CD4-positive, CD25-positive, alpha-beta regulatory T cell (primary cell): Measurements from ENCODE around the gene TMEM244. TPM values are rescaled to one million over a fixed set of nuclear protein-coding genes. Genes with fewer than 3 reads are reported as not detected.
A peak's percentile ranks its signal among the peaks of the same experiment; 100 is the strongest.

Experiments
- ATAC-seq, 2 donors: fragments of 150-1000 bp; cut with Tn5 transposase; one replicate each; pipeline ENCODE4 v1.10.0; 2021; ENCODE audit warnings: low read depth in 2 of 2, moderate number of reproducible peaks in 2 of 2, moderate library complexity in 1 of 2
- DNase-seq, 3 donors: peaks; one replicate each; pipeline versions ENCODE4 v3.0.0 to v3.0.0-alpha.2; 2012 to 2022; ENCODE audit warnings: mixed read lengths in 1 of 3
- H3K27ac ChIP-seq: one replicate; pipeline ENCODE4 v1.7.0; 2013; ENCODE audit warnings: mild to moderate bottlenecking, low read length; ENCODE audit not compliant: insufficient read depth, poor library complexity, severe bottlenecking
- H3K27me3 ChIP-seq: one replicate; pipeline ENCODE4 v1.7.0; 2013; ENCODE audit warnings: low read length; ENCODE audit not compliant: control insufficient read depth, insufficient read depth
- H3K36me3 ChIP-seq: one replicate; pipeline ENCODE4 v1.7.0; 2013; ENCODE audit warnings: mild to moderate bottlenecking, low read length, moderate library complexity; ENCODE audit not compliant: control insufficient read depth, insufficient read depth
- H3K4me1 ChIP-seq: 2 replicates; pipeline ENCODE4 v1.7.0; 2013; ENCODE audit warnings: mild to moderate bottlenecking, low read length; ENCODE audit not compliant: insufficient read depth, control insufficient read depth, poor library complexity, severe bottlenecking
- H3K4me3 ChIP-seq: one replicate; pipeline ENCODE4 v1.7.0; 2013; ENCODE audit warnings: low read depth, mild to moderate bottlenecking, low read length, moderate library complexity
- H3K9me3 ChIP-seq, 2 experiments: 1 replicate in 1 of 2; 2 replicates in 1 of 2; pipeline ENCODE4 v1.7.0; 2013; ENCODE audit warnings: low read length in 2 of 2, mild to moderate bottlenecking in 1 of 2, moderate library complexity in 1 of 2; ENCODE audit not compliant: control insufficient read depth in 2 of 2
- H3K27ac Mint-ChIP-seq, 3 donors: one replicate each; pipeline ENCODE4 v1.8.0; 2020 to 2022; ENCODE audit warnings: mild to moderate bottlenecking in 3 of 3, mixed read lengths in 3 of 3, moderate library complexity in 2 of 3
- H3K27me3 Mint-ChIP-seq: one replicate; pipeline ENCODE4 v1.8.0; 2022; ENCODE audit warnings: mild to moderate bottlenecking, mixed read lengths
- H3K36me3 Mint-ChIP-seq: one replicate; pipeline ENCODE4 v1.8.0; 2020; ENCODE audit warnings: mixed read lengths
- H3K4me1 Mint-ChIP-seq, 4 donors: one replicate each; pipeline ENCODE4 v1.8.0; 2020 to 2022; ENCODE audit warnings: mixed read lengths in 4 of 4, mild to moderate bottlenecking in 1 of 4
- H3K4me3 Mint-ChIP-seq, 4 donors: one replicate each; pipeline ENCODE4 v1.8.0; 2020 to 2022; ENCODE audit warnings: mild to moderate bottlenecking in 4 of 4, mixed read lengths in 4 of 4, moderate library complexity in 3 of 4
- H3K9me3 Mint-ChIP-seq, 7 donors: one replicate each; pipeline ENCODE4 v1.8.0; 2020 to 2022; ENCODE audit warnings: mixed read lengths in 7 of 7, mild to moderate bottlenecking in 3 of 7, moderate library complexity in 2 of 7
- polyA plus RNA-seq, 4 donors: library from polyadenylated mRNA; unstranded; fragments of 300-500 nt; fragmentation: Illumina TruSeq; gene quantifications; one replicate each; pipeline ENCODE4 v1.2.3, GENCODE V29; 2021
- total RNA-seq: library from RNA; stranded (reverse); gene quantifications from one replicate; pipeline ENCODE4 v1.2.3, GENCODE V29; 2022

Gene TMEM244
- total and polyA plus RNA-seq, 5 donors from 2014 or later = 1.1 to 6.1 (median 4.1) TPM

DNA sequence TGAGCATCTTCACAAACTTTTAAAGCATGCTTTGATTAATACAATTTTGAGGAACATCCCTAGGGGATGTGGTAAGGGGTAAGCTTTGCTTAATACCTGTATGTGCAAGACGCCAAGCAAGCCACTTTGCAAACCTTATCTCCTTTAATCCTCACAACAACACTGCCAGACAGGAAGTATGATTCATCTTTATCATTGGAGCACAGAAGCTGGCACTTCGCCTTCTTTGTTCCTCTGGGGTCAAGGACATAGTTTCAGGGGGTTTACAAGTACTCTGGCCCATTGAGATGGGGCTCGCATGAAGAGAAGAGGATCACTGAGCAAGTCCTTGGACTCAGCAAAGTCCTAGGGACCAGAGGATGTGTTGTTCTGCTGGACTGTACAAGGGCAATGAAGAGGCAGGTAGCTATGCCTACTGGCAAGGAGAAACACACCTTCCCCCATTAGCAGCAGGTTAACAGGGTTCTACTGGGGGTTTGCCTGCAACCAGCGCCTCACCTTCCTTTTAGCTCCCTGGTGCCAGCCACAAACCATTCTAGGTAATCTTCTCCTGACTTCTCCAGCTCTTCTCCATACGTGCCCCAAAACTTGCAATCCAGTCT lies 8.8 kb downstream of the TMEM244 start:
- peak overlapping the region in 2 of 3 donors; percentile 39 to 72 for H3K27ac Mint-ChIP-seq
- peaks cover 6 to 26% (median 12%) of the 10 kb centered on the region in 4 donors for H3K4me1 Mint-ChIP-seq
- no peak for DNase-seq

GRCh38 chr6:129849456-129849855 lies 11.7 kb downstream of the TMEM244 start:
- H3K4me1 Mint-ChIP-seq = peaks cover 6 to 19% (median 10%) of the 10 kb centered on the region in 4 donors

More for the DNA sequence above, 8.8 kb downstream of the TMEM244 start:
- no peaks in the 10 kb centered on the region for H3K36me3 Mint-ChIP-seq
- no peaks in the 10 kb centered on the region for H3K4me1 ChIP-seq
- H3K27me3 Mint-ChIP-seq = no peaks in the 10 kb centered on the region
- no peak overlapping the region for H3K4me3 ChIP-seq
- no peak overlapping the region for H3K27ac ChIP-seq
- ATAC-seq = peak in 1 of 2 donors; percentile 31
- H3K9me3 ChIP-seq = no peaks in the 10 kb centered on the region
- peaks cover 3% of the 10 kb centered on the region for H3K36me3 ChIP-seq
- peaks cover 0 to 3% (median 0%) of the 10 kb centered on the region in 7 donors for H3K9me3 Mint-ChIP-seq
- no peak overlapping the region for H3K4me3 Mint-ChIP-seq
- no peaks in the 10 kb centered on the region for H3K27me3 ChIP-seq

DNA sequence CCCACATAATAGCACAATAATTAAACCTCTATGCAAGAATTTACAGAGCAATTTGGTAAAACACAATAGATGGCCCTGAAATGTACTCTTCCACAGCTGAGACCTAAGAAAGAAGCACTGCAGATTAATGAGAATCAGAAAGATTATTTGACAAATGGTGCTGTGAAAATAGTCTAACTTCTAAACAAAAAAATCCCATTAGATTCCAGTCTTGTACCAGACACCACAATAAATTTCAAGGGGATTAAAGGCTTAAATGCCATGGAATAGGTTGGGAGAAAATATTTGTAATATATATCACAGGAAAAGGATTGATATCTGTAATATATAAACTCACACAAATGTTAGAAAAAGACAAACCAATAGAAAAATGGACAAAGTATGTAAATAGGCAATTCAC lies 14.4 kb downstream of the TMEM244 start:
- peaks cover 5% of the 10 kb centered on the region for H3K27me3 Mint-ChIP-seq
- H3K36me3 ChIP-seq = no peaks in the 10 kb centered on the region

More at GRCh38 chr6:129849456-129849855, 11.7 kb downstream of the TMEM244 start:
- H3K27me3 Mint-ChIP-seq = peaks cover 5% of the 10 kb centered on the region
- H3K4me3 Mint-ChIP-seq = no peak overlapping the region
- Histone ChIP-seq H3K27ac (no peak overlapping the region), H3K9me3 (no peaks in the 10 kb centered on the region), H3K27me3 (no peaks in the 10 kb centered on the region), H3K4me1 (no peaks in the 10 kb centered on the region), H3K36me3 (peaks cover 3% of the 10 kb centered on the region), H3K4me3 (no peak overlapping the region)
- H3K36me3 Mint-ChIP-seq = no peaks in the 10 kb centered on the region
- ATAC-seq (no peak), DNase-seq (no peak)
- H3K9me3 Mint-ChIP-seq = peaks cover 0 to 3% (median 0%) of the 10 kb centered on the region in 7 donors
- H3K27ac Mint-ChIP-seq = no peak overlapping the region

GRCh38 chr6:129845696-129846095 lies 15.4 kb downstream of the TMEM244 start:
- Mint-ChIP-seq H3K4me1 (no peaks in the 10 kb centered on the region), H3K9me3 (peaks cover 0 to 2% (median 0%) of the 10 kb centered on the region in 7 donors), H3K4me3 (no peak overlapping the region), H3K36me3 (no peaks in the 10 kb centered on the region), H3K27me3 (peaks cover 11% of the 10 kb centered on the region), H3K27ac (no peak overlapping the region)
- no peaks in the 10 kb centered on the region for H3K27me3 ChIP-seq
- no peak for DNase-seq
- H3K36me3 ChIP-seq = no peaks in the 10 kb centered on the region
- no peaks in the 10 kb centered on the region for H3K9me3 ChIP-seq
- ATAC-seq = no peak
- no peak overlapping the region for H3K4me3 ChIP-seq
- no peak overlapping the region for H3K27ac ChIP-seq
- H3K4me1 ChIP-seq = no peaks in the 10 kb centered on the region

More for the DNA sequence above, 14.4 kb downstream of the TMEM244 start:
- H3K27ac Mint-ChIP-seq = no peak overlapping the region
- H3K4me1 ChIP-seq = no peaks in the 10 kb centered on the region
- no peak for DNase-seq
- no peaks in the 10 kb centered on the region for H3K9me3 ChIP-seq
- no peak overlapping the region for H3K4me3 Mint-ChIP-seq
- H3K36me3 Mint-ChIP-seq = no peaks in the 10 kb centered on the region
- no peak overlapping the region for H3K27ac ChIP-seq
- peaks cover 0 to 3% (median 0%) of the 10 kb centered on the region in 7 donors for H3K9me3 Mint-ChIP-seq
- no peaks in the 10 kb centered on the region for H3K4me1 Mint-ChIP-seq
- no peaks in the 10 kb centered on the region for H3K27me3 ChIP-seq
- H3K4me3 ChIP-seq = no peak overlapping the region
- ATAC-seq = no peak

DNA sequence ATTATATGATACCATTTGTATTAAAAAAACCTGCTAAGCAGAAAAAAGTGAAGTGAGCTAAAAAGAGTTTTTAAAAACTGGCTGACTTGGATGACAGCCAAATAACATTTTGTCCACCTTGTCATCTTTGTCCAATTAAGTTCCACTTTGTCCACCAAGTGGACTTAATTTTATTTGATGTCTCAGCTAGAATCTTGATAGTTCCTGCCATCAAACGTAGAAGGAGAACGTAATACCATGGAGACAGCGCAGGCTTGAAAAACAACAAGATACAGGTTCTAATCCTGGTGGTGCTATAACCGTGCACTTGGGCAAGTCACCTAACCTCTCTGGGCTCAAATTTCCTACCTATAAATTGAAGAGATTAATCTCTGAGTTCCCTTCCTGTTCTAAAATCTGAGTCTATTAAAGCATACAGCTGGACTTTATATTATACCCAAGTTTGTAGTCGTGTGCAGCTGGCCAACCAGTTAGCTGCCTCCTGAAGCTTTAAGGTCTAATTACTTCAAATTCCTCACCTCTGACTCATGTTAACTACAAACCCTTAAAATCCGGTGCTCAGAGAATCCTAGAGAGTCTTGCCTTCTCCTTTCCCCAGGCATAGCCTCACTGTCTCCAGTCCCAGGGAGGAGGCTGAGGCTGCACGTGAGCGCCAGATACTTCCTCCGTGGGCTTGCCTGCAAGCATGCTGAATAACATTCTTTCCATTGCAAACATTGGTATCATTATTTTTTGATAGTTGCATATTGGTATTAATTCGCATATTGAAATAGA lies 16.8 kb downstream of the TMEM244 start:
- no peaks in the 10 kb centered on the region for H3K4me1 Mint-ChIP-seq
- peaks cover 0 to 2% (median 0%) of the 10 kb centered on the region in 7 donors for H3K9me3 Mint-ChIP-seq
- no peak overlapping the region for H3K27ac Mint-ChIP-seq
- peaks cover 11% of the 10 kb centered on the region for H3K27me3 Mint-ChIP-seq
- no peak overlapping the region for H3K4me3 ChIP-seq
- H3K4me1 ChIP-seq = no peaks in the 10 kb centered on the region
- no peak overlapping the region for H3K27ac ChIP-seq
- no peak for ATAC-seq
- H3K4me3 Mint-ChIP-seq = no peak overlapping the region
- peaks cover 4% of the 10 kb centered on the region for H3K36me3 Mint-ChIP-seq
- H3K9me3 ChIP-seq = no peaks in the 10 kb centered on the region
- no peaks in the 10 kb centered on the region for H3K36me3 ChIP-seq
- no peaks in the 10 kb centered on the region for H3K27me3 ChIP-seq
- DNase-seq = no peak

- no peaks in the 10 kb centered on the region for H3K4me1 ChIP-seq
- no peaks in the 10 kb centered on the region for H3K36me3 ChIP-seq
- ATAC-seq (no peak), DNase-seq (no peak)
- peaks cover 6% of the 10 kb centered on the region for H3K36me3 Mint-ChIP-seq
- peaks cover 11% of the 10 kb centered on the region for H3K27me3 Mint-ChIP-seq
- no peaks in the 10 kb centered on the region for H3K9me3 ChIP-seq
- no peaks in the 10 kb centered on the region for H3K4me1 Mint-ChIP-seq
- H3K27me3 ChIP-seq = no peaks in the 10 kb centered on the region
- no peak overlapping the region for H3K27ac Mint-ChIP-seq
- no peak overlapping the region for H3K4me3 ChIP-seq
- no peak overlapping the region for H3K4me3 Mint-ChIP-seq
- H3K27ac ChIP-seq = no peak overlapping the region
- H3K9me3 Mint-ChIP-seq = peaks cover 0 to 2% (median 0%) of the 10 kb centered on the region in 7 donors
These were observed 17.5 kb downstream of the TMEM244 start for GRCh38 chr6:129843573-129843972.

DNA sequence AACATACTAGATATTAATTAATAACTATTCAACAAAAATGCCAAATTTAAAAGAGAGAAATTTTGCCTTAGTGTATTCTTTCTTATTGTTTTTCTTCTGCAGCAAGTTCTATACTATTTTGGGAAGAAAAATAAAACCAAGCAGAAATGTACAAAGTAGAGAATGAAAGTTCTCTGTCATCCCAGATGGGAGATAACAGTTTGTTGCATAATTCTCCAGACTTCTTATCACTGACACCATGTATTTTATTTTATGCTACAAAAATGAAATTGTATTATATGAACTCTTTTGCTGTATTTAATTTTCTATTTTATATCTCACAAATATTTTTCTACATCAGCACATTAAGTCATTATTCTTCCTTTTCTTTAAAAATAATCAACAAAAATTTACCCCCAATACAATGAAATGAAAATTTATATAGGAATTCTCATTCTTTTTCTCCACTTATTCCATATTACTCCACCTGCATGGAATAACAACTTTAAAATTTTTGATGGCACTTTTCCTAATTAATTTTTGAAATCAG lies 18.2 kb downstream of the TMEM244 start:
- no peaks in the 10 kb centered on the region for H3K4me1 Mint-ChIP-seq
- no peak overlapping the region for H3K4me3 Mint-ChIP-seq
- ATAC-seq (no peak), DNase-seq (no peak)
- peaks cover 11% of the 10 kb centered on the region for H3K27me3 Mint-ChIP-seq
- H3K9me3 Mint-ChIP-seq = peaks cover 0 to 6% (median 0%) of the 10 kb centered on the region in 7 donors
- H3K27ac Mint-ChIP-seq = no peak overlapping the region
- no peak overlapping the region for H3K27ac ChIP-seq
- no peaks in the 10 kb centered on the region for H3K27me3 ChIP-seq
- no peaks in the 10 kb centered on the region for H3K36me3 ChIP-seq
- no peak overlapping the region for H3K4me3 ChIP-seq
- no peaks in the 10 kb centered on the region for H3K9me3 ChIP-seq
- no peaks in the 10 kb centered on the region for H3K4me1 ChIP-seq
- peaks cover 11% of the 10 kb centered on the region for H3K36me3 Mint-ChIP-seq
